DMS79 treated with DMSO at 0.1 percent for 48 hours (cell line): ENCODE results near the gene CPA2.
A peak's percentile ranks its signal among the peaks of the same experiment; 100 is the strongest.
"Not testable (repeated sequence)": the region's sequence is repeated elsewhere in the genome, so short reads cannot be mapped to it uniquely, and the experiment has no call there.

Source experiments
- DNase-seq: peaks from one replicate; lab custom pipeline; 2025; lab: John Stamatoyannopoulos, UW

Gene CPA2

DNA sequence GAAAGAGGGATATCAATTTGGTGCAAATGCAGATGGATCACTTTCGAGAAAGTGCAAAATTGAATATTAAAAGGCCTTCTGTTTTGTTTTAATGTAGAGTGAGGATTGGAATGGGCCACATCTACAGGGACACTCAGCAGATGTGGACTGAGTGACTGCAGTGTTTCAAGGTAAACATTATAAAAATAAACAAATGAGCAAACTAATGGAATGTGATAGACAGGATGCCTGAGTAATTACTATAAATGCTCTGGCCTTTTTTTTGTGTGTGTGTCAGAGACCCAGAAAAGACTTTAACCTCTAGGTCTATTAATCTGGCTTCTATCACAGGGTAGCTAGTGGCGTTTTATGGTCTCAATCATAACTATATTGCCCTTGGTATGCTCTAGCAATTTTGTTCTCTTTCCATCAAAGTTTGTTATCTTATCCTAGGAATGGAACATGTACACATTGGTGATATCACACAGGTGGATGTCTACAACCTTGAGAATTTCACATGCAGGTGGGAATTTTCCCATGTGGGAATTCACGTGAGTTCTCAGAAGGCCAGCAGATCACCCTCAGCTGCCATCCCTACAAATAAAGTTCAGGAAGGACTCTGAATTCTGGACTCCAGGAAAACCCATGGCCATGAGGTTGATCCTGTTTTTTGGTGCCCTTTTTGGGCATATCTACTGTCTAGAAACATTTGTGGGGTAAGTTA, at the start of gene CPA2:
CPA2 (plus strand) TSS at position 606 of the 703 bp plus-strand sequence; CDS start at position 625, 19 bp downstream.
- DNase-seq, result no peak

GRCh38 chr7:130218806-130219620, 47.6 kb upstream of the CPA2 start:
- no peak for DNase-seq

DNA sequence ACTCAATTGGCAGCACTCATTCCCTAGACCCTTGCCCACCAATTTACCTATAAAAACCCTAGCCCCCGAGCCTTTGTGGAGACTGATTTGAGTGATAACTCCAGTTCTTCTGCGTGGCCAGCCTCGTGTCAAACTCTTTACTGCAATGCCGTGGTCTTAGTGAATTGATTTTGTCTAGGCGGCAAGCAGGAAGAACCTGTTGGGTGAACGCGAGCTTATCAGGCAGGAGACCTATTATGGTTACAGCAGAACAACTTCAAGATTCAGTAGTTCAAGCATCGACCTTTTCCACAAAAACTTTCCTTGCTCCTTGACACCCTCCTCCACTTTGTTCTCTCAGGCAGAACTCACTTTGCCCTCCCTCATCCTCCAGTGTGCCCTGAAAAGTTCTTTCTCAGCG, 46.8 kb upstream of the CPA2 start:
- DNase-seq, result no peak

- DNase-seq, result no peak
Observed at GRCh38 chr7:130221746-130222145, 44.9 kb upstream of the CPA2 start.

GRCh38 chr7:130223646-130224045, 43.0 kb upstream of the CPA2 start:
- DNase-seq, result no peak

DNA sequence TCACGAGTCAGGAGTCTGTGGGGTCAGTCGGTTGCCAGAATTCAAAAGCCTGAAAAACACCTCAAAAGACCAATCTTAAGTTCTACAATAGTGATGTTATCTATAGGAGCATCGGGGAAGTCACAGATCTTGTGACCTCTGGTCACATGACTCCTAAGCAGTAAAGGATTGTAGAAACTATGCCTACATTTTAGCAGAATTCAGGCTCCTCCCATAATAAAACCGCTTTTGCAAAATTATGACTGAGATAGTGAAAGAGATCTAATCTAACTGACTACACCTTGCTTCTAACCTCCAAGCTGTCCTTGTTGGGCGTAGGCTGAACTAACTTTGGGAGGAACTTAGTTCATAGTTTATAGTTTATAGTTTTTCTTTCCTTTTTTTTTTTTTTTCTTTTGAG, 42.5 kb upstream of the CPA2 start:
- DNase-seq, result no peak

DNA sequence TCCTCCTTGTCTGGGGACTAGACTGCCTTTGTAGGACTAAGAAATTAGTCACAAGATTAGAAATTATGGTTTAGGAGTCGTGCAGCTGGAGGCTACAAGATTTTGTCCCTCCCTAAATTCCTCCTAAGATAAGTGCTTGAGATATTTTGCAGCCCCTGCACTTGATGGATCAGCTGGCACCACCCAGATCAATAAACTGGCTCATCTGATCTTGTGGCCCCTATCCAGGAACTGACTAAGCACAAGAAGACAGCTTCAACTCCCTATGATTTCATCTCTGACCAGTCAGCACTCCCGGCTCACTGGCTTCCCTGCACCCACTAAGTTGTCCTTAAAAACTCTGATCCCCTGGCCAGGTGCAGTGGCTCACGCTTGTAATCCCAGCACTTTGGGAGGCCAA, 41.7 kb upstream of the CPA2 start:
- DNase-seq, result not testable (repeated sequence)

DNA sequence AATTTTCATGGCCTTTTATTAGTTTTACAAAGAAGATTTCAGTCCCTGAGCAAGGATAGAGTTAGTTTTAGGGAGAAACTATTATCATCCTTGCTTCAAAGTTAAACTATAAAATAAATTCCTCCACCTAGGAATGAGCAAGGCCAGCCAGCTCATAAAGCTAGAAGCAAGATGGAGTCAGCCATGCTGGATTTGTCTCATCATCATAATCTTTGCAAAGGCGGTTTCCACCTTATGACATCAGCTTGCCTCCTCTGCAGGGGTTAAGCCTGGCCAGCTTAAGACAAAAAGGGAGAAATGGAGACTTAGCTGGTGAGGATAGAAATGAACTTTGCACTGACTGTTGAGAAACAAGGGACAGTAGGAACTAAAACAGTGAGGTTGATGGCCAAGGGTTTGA, 40.3 kb upstream of the CPA2 start:
- DNase-seq, result no peak

DNA sequence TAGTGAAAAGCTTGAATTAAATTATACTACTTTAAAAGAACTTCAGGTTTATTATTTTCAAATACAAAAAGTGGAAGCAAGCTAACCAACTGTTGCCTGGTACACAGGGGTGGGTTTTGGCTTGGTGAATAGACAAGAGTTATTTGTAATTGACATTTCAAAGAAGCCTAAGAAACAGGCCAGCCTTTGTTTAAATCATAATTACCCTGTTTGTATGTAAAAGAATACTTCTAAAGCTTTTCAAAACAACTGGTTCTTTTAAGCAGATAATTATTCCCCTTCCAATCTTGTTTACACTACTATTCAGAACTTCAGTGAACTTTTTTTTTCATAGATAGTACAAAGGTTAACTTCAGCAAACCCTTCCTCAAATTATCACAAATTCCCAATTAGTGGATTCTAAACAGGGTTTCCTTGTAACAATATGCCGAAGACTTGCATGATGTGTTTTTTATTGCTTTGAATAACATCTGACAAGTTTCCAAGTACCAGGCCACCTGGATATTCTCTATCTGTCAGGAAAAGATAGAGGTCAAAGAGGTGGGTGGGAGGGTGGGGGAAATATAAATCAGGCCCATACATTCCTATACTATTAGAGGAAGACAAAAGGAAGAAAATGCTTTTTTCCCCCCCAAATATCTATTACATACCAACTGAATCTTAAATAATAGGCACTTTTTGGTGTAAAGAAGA, 38.6 kb upstream of the CPA2 start:
- no peak for DNase-seq

DNA sequence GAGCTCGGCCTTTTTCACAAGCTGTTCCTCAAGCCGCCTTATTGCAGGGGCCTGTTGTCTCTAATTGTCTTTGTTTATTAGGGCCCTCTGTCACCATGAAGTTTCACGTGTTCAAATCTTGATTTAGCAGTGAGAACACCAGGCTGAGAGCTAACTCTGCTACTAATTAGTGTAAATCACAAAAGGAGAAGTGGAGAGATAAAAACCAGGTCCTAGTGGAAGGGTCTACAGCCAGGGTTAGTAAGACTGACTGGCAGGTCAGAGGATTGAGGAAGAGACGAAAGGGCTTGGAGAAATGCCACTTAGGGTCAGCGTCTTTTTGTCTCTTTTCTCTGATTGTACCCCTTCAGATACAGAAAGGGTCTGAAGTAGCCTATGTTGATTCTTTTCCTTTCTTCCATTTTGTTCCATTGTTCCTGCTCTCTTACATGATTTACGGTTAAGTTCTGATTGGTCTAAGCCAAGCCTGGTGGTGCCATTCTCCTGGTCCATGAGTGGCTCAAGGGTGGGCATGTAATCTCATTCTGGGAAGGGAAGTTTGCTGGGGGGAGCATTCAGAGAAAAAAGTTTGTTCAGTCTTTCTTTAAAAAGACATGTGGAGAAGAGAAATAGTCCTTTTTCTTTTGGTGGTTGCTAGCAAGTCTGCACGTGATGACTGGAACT, 37.7 kb upstream of the CPA2 start:
- DNase-seq, result no peak

- DNase-seq, result not testable (repeated sequence)
Observed at GRCh38 chr7:130229981-130230380, 36.7 kb upstream of the CPA2 start.

DNA sequence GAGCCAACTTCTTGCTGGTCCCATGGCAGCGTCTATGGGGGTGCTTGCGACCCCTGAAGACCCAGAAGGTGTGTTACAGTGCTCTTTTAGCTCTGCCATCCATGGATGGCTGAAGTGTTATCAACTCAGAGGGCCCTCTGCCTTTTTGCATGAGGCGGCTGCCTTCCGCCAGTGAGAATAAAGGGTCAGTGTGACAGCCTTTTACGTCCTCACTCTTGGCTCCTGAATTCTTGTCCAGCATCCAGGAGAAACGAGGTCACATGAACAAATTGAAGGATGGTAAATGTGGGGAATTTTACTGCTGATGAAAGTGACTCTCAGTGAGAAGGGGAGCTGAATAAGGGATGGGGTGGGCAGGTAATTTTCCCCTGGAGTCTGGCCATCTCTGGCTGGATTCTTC, 34.9 kb upstream of the CPA2 start:
- no peak for DNase-seq

DNA sequence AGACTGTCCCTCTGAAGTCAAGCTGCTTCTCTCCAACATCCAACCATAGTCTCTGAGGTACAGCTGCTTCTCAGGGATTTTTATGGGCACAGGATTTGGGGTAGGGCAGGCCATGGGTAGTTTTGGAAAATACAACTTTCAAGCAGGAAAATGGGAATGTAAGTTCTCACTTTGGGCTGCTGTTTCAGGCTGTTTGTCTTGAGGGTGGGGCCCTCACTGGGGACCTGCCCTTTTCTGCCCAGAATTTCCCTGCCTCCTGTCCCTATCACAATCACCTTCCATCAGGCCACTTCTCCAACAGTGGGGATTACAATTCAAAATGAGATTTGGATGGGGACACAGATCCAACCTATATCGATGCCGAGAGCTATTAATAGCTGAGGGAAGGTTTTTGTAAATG, 34.5 kb upstream of the CPA2 start:
- DNase-seq, result no peak

DNA sequence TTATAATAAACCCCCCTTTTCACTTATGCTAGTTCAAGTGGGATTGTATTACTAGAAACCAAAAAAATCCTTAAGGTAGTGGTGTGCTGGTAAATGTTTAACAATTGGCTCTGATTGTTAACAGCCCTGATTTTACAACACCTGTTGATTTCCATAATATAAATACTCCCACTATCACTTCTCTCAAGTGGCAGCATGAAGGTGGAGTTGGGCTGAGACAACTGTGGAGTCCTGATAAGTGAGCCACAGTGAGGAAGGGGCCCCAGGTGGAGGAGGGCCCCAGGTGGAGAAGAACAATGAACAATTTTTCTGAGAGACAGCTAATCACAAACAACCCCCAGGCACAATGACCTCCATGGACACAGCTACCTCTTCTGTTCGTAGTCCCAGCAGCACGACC, 32.6 kb upstream of the CPA2 start:
- no peak for DNase-seq

- DNase-seq, result not testable (repeated sequence)
Observed at GRCh38 chr7:130236361-130236760, 30.3 kb upstream of the CPA2 start.

DNA sequence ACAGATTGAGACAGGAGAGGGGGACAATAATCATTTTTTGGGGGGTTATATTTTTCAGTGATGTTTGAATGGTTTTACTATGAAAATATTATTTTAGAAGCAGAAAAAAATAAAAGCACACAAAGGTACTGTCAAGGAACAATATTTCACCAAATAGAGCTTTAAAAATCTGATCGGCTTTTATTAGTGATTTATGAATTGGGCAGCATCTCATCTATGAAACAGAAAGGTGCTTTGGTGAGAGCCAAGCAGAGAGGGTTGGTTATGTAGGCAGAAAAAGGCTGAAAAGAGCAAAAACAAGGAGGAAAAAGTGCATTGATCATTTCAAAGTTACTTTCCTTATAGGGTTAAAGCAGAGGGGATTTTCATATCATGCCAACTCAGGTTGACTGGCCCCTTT, 26.4 kb upstream of the CPA2 start:
- no peak for DNase-seq

- peak; percentile 18 for DNase-seq
Observed at GRCh38 chr7:130242198-130243014, 24.3 kb upstream of the CPA2 start.

DNA sequence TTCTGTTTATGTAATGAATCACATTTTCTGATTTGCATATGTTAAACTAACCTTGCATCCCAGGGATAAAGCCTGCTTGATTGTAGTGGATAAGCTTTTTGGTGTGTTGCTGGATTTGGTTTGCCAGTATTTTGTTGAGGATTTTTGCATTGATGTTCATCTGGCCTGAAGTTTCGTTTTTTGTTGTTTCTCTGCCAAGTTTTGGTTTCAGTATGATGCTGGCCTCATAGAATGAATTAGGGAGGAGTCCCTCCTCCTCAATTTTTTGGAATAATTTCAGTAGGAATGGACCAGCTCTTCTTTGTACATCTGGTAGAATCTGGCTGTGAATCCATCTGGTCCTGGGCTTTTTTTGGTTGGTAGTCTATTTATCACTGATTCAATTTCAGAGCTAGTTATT, 23.2 kb upstream of the CPA2 start:
- DNase-seq, result not testable (repeated sequence)

- not testable (repeated sequence) for DNase-seq
Observed at GRCh38 chr7:130246491-130246890, 20.2 kb upstream of the CPA2 start.

GRCh38 chr7:130248842-130249241, 17.8 kb upstream of the CPA2 start:
- DNase-seq, result not testable (repeated sequence)

- DNase-seq, result not testable (repeated sequence)
Observed at GRCh38 chr7:130249626-130250025, 17.0 kb upstream of the CPA2 start.
